HG03571 (cell line): ENCODE measurements around the gene PAM.
"Not testable (repeated sequence)": the region's sequence is repeated elsewhere in the genome, so short reads cannot be mapped to it uniquely, and the experiment has no call there.

Experiments used
- ATAC-seq: cut with Tn5 transposase; IDR thresholded peaks from one replicate; pipeline ENCODE4 v1.9.1; 2021; ENCODE audit not compliant: unreplicated experiment

Gene PAM

GRCh38 chr5:102981957-102982635 is 227.0 kb downstream of the PAM start:
- no peak for ATAC-seq

GRCh38 chr5:102986074-102986473 is 231.0 kb downstream of the PAM start:
- no peak for ATAC-seq

GRCh38 chr5:102988459-102988858 is 233.4 kb downstream of the PAM start:
- no peak for ATAC-seq

DNA sequence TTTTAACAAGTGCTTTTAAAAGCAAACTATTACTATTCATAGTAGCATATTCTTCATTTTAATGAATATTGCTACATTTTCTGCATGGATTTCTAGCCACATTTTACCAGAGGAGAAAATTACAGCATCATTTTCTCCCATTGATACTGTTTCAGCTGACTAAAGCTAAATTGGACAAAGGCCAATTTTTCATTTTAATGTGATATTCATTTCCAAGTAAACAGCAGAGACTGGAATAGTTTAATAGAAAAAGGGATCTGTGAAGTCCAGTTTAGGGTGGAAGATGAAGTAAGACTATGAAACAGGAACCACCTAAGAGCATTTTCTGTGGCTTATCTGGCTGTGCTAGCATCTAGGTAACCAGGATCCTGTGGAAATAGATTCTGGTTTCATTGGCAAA is 236.7 kb downstream of the PAM start:
- no peak for ATAC-seq

GRCh38 chr5:102996011-102996575 is 241.0 kb downstream of the PAM start:
- no peak for ATAC-seq

DNA sequence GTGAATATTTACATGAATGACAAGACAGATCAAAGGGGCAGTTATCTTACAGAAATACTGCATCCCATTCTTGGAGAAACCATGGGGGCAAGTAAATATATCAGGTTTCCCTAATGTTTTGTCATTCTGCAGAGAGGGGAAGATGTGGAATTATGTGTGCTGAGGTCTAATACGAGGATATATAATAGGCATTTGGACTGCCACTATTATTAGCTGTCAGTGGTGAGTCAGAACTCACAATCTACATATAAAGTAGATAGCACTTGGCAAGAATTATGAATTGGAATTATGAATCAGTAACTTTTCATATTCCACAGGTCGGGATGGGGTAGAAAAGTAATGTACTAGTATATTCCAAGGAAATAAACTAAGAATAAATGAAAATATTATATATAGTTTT is 243.1 kb downstream of the PAM start:
- no peak for ATAC-seq

- ATAC-seq: no peak
Observed at GRCh38 chr5:102999191-102999590, 244.1 kb downstream of the PAM start.

DNA sequence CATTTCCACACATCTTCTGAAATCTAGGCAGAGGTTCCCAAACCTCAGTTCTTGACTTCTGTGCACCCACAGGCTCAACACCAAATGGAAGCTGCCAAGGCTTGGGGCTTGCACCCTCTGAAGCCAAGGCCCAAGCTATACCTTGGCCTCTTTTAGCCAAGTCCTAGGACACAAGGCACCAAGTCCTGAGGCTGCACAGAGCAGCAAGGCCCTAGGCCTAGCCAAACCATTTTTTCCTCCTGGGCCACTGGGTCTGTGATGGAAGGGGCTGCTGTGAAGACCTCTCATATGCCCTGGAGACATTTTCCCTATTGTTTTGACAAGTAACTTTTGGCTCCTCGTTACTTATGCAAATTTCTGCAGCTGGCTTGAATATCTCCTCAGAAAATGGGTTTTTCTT is 244.5 kb downstream of the PAM start:
- ATAC-seq: not testable (repeated sequence)

DNA sequence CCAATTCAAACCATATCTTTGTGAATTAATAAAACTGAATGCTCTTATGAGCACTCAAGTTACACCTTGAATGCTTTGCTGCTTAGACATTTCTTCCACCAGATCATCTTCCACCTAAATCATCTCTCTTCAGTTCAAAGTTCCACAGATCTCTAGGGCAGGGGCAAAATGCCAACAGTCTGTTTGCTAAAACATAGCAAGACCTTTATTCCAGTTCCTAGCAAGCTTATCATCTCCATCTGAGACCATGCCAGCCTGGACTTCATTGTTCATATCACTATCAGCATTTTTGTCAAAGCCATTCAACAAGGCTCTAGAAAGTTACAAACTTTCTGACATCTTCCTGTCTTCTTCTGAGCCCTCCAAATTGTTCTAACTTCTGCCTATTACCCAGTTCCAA is 245.0 kb downstream of the PAM start:
- ATAC-seq: no peak

DNA sequence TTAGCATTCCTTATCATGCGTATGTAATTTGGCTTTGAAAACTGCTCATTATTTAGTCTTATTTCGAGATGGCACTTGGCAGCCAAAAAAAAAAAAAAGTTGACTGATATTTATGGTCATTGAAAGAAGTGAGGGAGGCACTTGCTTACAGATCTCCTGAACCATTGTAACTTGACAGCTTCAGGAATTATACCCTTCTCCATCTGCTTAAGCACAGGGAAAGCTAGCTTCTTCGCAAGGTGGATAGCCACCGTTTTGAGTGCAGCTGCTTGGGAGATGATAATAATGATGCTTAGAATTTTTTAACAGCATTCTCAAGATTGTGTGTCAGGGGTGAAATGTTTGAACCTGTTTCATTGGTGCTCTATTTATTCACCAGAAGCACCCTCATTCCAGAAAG is 248.8 kb downstream of the PAM start:
- ATAC-seq: no peak

GRCh38 chr5:103005276-103005675 is 250.2 kb downstream of the PAM start:
- ATAC-seq: no peak

DNA sequence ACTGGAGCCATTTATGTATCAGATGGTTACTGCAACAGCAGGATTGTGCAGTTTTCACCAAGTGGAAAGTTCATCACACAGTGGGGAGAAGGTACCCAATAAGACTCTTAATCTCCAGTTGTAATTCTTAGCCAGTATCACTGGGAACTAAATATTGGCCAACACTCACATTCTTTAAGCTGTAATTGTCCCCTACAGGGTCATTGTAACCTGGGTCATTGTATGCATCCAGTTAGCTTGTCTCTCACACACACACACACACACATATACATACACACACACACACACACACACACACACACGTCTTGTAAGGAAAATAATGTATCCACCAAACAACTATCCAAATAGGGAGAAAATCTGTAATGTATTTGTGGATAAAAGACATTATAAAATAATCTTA is 251.8 kb downstream of the PAM start:
- ATAC-seq: no peak

GRCh38 chr5:103010168-103010567 is 255.1 kb downstream of the PAM start:
- no peak for ATAC-seq

DNA sequence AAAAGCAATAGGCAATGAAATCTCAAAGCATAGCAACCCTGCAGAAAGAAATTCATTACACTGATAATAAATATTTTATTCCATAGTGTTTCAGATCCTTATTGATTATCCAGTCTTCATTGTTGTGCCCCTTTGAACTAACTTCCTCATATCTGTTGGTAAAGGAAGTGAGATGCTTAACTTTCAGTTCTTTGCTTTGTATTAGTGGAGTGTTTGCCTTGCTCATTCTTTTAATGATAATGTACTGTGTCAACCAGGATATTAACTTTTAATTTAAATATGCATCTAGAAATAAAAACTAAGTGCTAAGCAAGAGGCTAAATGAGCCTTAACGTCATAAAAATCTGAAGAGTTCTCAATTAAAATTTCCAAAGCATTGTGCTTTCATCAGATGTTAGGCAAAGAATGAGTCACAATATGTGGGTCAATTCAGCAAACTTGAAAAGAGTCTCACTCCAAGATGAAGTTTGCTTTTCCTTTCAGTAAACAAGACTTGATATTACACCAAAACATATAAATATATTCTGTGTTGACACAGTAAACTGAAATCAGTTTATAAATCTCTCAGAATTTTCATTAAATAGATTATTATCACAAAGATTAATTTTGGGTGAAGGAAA is 258.9 kb downstream of the PAM start:
- ATAC-seq: no peak

DNA sequence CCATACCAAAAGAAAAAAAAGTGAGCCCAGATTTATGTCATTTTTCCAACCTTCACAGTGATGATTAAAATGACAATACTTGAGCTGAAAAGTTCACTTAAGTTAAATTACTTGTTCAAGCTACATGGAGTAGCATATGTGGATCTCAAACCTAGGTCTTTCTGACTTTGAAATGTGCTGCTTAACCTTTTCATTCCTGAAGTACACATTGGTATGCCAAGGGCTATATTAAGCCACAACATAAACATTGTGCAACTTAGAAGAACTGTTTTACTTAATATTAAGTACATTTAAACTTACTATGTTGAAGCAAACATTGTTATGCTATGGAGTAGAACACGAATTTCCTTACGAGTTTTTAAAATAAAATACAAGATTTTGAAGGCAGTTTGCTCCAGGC is 259.9 kb downstream of the PAM start:
- ATAC-seq: no peak

DNA sequence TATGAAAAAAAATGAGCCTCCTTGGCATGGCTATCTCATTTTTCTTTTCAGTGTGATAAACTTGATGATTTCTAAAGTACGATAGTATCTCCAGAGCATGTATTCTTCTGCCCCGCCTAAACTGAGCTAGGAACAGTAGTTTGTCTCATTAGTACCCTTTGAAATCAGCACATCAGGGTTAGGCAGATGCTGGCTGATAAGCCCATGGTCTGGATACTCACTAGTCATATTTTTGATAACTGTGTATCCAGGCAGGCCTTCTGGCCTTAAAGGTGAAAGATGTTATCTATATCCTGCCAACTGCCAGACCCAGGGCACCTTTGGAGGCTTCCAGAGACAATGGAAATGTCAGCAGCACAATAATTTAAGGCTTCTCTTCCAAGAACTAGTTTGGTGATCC is 261.1 kb downstream of the PAM start:
- ATAC-seq: no peak

GRCh38 chr5:103019804-103020203 is 264.7 kb downstream of the PAM start:
- ATAC-seq: no peak

DNA sequence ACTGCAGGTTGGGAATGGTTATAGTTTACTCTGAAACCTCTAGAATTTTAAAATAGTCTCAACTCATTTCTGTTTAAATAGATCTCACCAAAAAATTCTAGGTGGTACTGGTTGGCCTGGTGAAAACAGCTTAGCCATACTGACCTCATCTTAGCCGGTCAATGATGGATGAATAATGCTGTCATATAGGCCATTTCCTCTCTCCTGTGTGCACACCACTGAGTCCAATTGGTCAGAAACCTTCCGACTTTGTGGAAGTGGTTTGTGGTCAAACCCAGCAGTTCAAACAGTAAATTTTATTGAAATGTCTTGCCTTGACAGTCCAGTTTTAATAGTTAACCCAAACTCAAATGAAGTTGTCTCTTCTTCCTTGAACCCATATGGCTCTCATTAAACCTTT is 266.2 kb downstream of the PAM start:
- ATAC-seq: peak; percentile 89

- ATAC-seq: no peak
Observed at GRCh38 chr5:103027267-103027666, 272.2 kb downstream of the PAM start.

- ATAC-seq: no peak
Observed at GRCh38 chr5:103031607-103032006, 276.5 kb downstream of the PAM start.

GRCh38 chr5:103033696-103034095 is 278.6 kb downstream of the PAM start:
- no peak for ATAC-seq

DNA sequence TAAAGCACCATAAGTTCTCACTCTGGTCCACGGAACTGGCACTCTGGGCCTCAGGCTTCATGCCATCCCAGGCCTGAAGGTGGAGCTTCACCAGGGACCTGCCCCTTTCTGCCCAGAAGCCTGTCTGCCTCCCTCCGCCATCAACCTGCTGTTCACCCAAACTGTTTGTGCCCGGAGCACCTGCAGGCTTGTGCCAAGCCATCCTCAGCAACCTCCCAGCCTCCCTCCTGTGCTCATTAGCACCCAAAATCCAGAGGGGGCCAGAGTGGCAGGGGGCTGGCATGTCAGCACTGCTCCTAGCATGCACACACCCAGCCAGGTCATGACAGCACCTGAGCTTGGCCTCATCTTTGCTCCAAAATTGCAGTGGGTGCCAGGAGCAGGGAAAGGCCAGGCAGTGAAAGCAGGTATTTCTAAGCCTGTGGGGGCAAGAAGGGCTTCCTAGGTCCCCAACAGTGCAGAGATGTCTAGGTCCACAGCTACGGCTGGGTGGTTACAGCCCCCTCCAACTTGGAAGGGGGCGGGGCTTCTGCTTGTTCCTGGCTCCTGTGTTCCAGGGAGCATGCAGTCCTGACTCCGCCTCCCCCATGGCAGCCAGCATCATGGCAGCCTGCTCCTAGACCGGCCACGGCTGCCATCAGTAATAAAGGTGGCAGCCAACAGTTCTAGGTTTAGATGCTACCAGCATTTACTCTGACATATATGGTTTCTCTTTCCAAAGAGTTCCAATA is 279.7 kb downstream of the PAM start:
- no peak for ATAC-seq
